ENCODE results near the gene IL20.

Gene IL20

DNA sequence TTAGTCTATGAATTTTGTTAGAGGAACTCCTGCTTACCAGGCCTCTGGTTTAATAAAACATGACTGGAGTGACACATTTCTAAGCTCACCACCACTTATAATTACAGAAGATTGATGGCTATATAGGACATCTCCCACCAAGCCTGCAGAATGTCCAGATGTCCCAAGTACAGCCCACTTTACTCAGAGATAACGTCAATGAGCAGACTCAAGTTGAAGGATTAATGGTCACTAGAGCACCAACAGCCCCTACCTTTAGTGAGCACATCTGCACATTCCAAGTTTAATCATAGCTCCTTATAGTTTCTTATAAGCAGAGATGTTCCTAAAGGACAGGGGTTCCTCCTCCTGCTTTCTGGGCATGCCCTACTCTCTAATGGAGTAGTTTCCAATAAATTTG lies 37.4 kb upstream of the IL20 start:
- no peak for DNase-seq (ENCODE audit: low spot score)
- in situ Hi-C loops (cut with MboI; ENCODE audit: low sequenced_read_pairs, unreplicated experiment), result no loop called here
- TF ChIP-seq, protein P1, sequence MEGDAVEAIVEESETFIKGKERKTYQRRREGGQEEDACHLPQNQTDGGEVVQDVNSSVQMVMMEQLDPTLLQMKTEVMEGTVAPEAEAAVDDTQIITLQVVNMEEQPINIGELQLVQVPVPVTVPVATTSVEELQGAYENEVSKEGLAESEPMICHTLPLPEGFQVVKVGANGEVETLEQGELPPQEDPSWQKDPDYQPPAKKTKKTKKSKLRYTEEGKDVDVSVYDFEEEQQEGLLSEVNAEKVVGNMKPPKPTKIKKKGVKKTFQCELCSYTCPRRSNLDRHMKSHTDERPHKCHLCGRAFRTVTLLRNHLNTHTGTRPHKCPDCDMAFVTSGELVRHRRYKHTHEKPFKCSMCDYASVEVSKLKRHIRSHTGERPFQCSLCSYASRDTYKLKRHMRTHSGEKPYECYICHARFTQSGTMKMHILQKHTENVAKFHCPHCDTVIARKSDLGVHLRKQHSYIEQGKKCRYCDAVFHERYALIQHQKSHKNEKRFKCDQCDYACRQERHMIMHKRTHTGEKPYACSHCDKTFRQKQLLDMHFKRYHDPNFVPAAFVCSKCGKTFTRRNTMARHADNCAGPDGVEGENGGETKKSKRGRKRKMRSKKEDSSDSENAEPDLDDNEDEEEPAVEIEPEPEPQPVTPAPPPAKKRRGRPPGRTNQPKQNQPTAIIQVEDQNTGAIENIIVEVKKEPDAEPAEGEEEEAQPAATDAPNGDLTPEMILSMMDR (IDR thresholded peaks at IDR 0.05; ENCODE audit: borderline replicate concordance, control extremely low read depth, extremely low read depth, insufficient read depth, missing control alignments), result no peak

DNA sequence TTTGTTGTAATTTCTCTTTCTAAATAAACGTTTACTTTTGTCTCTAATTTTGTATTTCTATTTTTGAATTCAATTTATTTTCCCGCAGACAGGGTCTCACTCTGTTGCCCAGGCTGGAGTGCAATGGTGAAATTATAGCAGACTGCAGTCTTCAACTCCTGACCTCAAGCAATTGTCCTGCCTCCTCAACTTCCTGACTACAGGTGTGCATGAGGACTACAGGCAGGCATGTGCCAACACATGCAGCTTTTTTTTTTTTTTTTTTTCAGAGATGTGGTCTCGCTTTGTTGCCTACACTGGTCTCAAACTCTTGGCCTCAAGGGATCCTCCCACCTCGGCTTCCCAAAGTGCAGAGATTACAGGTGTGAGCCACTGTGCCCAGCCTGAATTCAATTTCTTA lies 36.7 kb upstream of the IL20 start:
- TF ChIP-seq, protein P1 (IDR thresholded peaks at IDR 0.05; ENCODE audit: borderline replicate concordance, control extremely low read depth, extremely low read depth, insufficient read depth, missing control alignments), result no peak
- in situ Hi-C loops (cut with MboI; ENCODE audit: low sequenced_read_pairs, unreplicated experiment), result no loop called here
- DNase-seq (ENCODE audit: low spot score), result no peak

DNA sequence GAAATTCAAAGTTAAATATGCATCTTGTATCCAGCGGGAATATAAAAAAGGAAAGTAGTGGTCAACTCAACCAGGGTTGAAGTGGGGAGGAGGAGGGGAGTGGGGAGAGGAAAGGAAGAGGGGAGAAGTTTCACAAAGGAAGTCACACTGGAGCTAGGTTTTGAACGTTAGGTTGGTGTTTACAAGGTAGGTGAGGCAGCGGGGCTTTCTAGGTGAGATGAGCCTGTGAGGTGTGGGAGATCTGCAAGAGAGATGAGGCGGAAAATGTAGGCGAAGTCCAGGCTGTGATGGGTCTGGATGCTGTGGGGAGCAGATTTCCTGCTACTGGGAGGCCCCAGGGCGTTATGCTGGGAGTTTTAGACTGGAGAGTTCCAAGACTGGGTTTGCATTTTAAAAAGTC lies 36.1 kb upstream of the IL20 start:
- in situ Hi-C loops (cut with MboI; ENCODE audit: low sequenced_read_pairs, unreplicated experiment), result no loop called here
- no peak for DNase-seq (ENCODE audit: low spot score)

DNA sequence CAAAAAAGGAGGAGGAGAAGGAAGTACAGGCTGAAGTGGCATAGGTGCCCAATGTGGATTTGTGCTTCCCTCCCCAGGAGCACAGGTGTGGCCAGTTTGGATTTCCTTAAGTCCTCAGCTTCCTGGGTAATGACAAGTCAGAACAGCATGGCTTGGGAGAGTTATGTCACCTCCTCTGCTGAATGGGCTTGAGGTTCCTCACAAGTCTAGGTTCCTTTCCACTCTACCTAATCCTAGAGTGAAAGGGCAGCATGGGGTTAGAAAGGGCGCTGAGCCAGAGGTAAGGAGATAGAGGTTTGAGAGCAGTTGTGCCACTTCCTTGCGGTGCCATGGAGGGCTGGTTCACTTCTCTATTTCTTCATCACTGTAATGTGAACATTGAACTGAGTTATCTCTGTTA lies 35.5 kb upstream of the IL20 start:
- TF ChIP-seq, protein P1 (IDR thresholded peaks at IDR 0.05; ENCODE audit: borderline replicate concordance, control extremely low read depth, extremely low read depth, insufficient read depth, missing control alignments), result no peak
- DNase-seq (ENCODE audit: low spot score), result no peak
- in situ Hi-C loops (cut with MboI; ENCODE audit: low sequenced_read_pairs, unreplicated experiment), result no loop called here

More for the DNA sequence above, 36.1 kb upstream of the IL20 start:
- TF ChIP-seq, protein P1 (IDR thresholded peaks at IDR 0.05; ENCODE audit: borderline replicate concordance, control extremely low read depth, extremely low read depth, insufficient read depth, missing control alignments), result no peak

DNA sequence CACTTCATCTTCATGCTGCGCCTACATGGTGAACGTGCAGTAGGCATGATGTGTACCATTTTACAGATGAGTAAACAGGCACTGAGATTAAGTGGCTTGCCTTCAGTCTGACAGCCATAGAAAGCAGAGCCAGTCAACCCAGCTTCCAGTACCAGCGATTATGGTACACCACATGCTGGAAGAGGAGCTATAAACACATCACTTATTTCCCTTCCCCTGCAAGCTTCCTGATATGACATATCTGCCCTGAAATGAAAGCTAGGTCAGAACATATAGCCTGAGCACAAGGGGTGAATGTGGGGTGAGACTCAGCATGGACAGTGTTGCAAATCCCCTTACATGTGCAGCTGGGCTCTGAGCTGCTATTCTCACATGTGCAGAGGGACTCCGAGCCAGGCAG lies 33.8 kb upstream of the IL20 start:
- TF ChIP-seq, protein P1 (IDR thresholded peaks at IDR 0.05; ENCODE audit: borderline replicate concordance, control extremely low read depth, extremely low read depth, insufficient read depth, missing control alignments), result no peak
- in situ Hi-C loops (cut with MboI; ENCODE audit: low sequenced_read_pairs, unreplicated experiment), result no loop called here
- DNase-seq (ENCODE audit: low spot score), result no peak

DNA sequence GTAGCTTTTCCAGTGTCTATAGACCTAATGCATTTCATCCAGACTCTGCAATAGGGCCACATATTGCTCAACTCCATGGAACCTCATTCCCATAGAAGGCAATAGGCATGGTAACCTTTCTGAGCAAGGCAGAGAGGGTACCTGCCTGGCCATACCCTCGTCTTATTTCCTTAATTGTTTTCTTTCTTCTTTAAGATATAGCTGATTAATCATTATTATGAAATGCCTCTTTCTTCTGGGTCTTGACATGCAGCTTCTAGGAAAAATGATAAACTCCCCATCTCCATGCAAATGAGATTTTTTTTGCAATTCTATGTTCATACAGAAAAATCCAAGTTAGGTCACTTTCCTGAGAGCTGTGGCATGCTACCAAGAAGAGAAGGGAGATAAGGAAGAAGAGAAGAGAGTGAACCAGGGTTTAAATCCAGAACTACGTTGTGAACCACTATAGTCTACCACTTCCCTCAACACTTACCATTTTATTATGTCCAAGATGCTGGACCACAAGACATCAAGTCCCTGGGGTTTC lies 33.0 kb upstream of the IL20 start:
- DNase-seq (ENCODE audit: low spot score), result no peak
- in situ Hi-C loops (cut with MboI; ENCODE audit: low sequenced_read_pairs, unreplicated experiment), result no loop called here
- TF ChIP-seq, protein P1 (IDR thresholded peaks at IDR 0.05; ENCODE audit: borderline replicate concordance, control extremely low read depth, extremely low read depth, insufficient read depth, missing control alignments), result no peak

All from GM13976 (cell line).